HG03135 (cell line): ENCODE results near the gene SBDS.

Source experiments
- ATAC-seq: cut with Tn5 transposase; IDR thresholded peaks from one replicate; pipeline ENCODE4 v1.9.1; 2021; ENCODE audit warnings: mild to moderate bottlenecking, moderate library complexity; ENCODE audit not compliant: unreplicated experiment

Gene SBDS

GRCh38 chr7:66948480-66949109 is 46.8 kb downstream of the SBDS start:
- no peak for ATAC-seq

GRCh38 chr7:66946545-66946944 is 48.8 kb downstream of the SBDS start:
- ATAC-seq: no peak

- ATAC-seq: no peak
These were observed 56.1 kb downstream of the SBDS start for GRCh38 chr7:66939325-66939724.

GRCh38 chr7:66937940-66938339 is 57.4 kb downstream of the SBDS start:
- no peak for ATAC-seq
